ENCODE data around the gene POLR1G.
A peak's percentile ranks its signal among the peaks of the same experiment; 100 is the strongest.

Gene POLR1G

DNA sequence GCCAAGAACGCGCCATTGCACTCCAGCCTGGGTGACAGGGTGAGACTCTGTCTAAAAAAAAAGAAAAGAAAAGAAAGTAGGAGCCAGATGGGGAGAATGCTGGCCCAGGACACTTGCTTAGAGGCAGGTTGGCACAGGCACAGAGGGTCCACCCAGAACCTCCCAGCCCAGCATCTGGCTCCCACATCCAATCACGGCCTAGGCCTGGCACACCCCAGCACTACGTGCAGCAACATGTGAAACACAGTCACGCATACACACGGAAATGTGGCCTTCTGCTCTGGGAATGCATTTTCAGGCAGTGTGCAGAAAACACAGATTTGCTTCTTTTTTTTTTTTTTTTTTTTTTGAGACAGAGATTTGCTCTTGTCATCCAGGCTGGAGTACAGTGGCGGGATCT lies 40.5 kb downstream of the POLR1G start:
- no peak for DNase-seq

DNA sequence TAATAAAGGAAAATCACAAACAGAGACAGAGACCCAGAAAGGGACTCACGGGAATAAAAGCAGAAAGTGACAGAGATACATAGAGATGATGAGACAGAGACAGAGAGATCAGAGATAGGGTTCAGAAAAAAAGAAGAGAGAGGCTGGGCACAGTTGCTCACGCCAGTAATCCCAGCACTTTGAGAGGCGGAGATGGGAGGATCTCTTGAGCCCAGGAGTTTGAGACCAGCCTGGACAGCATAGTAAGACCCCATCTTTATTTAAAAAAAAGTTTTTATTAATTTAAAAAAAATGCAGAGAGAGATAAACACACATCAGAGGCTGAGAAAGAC lies 41.9 kb downstream of the POLR1G start:
- DNase-seq: no peak

DNA sequence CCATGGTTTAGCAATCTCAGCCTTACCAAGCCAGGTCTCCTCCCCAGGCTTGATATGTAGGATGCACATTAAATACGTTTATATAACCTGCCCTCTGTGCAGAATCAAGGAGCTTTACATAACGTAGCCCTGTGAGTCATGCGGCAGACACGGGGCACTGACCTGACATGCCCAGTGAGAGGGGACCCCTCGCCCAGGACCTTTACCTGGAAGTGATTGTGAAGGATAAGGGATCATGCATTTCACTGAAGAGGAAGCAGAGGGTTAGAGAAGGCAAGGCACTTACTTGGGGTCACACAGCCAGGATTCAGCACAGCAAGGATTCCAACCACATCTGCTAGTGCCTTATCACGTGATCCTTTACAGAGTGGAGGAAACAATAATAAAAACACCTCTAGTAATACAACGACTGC lies 42.4 kb downstream of the POLR1G start:
- DNase-seq: no peak

DNA sequence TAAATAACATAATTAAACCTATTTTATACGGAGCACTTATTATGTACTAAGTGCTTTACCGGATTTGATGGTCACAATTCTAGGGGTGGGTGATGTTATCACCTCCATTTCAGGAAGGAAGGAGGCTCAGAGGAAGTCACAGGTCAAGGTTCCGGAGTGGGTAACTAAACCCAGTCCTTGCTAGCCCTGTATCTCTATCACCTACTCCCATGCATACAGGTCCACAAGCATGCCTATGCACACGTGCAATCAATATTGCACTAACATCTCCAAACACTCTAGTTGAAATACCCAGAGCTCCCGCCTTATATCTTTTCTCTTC lies 43.5 kb downstream of the POLR1G start:
- DNase-seq: no peak

DNA sequence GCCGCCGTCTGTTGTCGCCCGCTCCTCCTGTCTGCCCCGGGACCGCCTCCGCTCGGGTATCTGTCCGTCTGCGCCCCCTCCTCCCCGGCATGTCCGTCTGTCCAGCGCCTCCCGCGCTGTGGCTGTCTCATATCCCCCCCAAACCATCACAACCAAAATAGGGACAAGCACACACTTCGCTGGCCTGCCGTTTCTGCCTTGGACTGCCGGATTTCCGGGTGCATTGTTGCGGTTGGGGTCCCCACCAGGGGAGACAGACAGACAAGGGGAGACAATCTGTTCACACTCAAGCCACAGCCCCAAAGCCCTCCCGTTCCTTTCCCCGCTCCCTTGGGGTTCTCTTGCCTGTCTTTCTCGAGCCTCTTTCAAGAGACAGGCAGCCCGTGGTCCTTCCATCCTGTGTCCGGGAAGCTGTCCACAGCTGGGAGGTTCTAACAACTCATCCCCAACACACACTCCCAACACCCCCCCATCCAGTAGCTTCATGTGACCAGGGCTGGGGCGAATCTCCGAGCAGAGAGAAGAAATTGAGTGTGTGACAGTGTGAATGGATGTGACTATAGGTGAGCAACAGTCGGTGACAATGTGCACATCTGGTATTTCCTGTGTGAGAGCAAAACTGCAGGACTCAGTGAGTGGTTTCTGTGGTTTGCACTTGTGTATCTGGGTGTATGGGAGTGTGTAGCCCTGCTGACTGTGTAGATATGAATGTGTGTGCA lies 44.8 kb downstream of the POLR1G start:
- peak; percentile 60 to 87 (median 77) for DNase-seq

DNA sequence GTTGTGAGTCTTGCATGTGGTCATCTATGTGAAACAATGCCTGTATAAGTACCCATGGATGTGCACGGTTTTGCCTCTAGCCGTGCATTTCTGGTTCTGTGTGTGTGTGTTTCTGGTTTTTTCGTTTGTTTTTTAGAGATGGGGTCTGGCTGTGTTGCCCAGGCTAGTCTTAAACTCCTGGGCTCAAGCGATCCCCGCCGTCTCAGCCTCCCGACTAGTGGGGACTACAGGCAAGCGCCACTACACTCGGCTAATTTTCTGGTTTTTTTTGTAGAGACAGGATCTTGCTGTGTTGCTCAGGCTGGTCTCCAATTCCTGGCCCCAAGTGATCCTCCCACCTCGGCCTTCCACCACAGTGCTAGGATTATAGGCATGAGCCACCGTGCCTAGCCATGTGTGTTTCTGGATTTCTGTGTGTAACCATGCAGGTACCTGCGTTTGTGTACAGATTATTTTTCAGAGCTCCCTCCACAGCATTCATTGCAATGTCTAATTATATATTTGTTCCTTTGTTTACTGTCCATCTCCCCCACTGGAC lies 45.5 kb downstream of the POLR1G start:
- no peak for DNase-seq

DNA sequence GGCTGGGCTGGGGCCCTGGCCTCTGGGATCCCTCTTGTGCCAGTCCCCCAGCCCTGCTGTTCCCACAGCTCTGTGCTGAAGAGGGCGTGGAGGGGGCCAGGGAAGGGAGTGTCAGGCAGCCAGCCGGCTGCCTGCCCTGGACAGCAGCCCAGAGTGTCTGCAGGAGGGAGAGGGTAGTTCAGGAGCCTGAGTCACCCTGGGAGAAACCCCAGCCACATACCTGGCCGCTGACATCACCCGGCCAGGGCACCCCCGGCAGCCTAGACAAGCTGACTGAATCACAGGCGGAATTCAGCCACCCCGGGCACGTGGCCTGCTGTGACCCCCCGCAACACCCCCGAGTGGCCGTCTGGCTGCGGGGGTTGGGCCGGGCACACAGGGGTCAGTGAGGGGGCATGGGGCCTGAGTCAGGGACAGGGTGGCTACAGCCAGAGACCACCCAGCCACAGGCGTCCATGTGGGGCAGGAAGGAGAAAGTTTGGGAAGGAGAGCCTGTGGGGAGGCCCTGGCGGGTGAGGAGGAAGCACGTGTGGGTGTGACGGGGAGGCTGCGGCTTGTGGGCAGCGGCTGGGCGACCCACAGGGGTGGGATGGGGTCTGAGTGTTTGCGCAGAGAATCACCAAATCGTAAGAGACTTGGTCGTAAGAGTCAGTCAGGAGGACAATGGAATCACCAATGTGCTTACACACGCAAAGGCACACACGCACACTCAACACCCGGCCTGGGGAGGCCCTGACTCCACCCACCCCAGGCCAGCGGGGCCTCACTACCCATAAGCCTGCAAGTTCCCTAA lies 49.5 kb downstream of the POLR1G start:
- peak in 1 of 6 experiments; percentile 28 for DNase-seq

DNA sequence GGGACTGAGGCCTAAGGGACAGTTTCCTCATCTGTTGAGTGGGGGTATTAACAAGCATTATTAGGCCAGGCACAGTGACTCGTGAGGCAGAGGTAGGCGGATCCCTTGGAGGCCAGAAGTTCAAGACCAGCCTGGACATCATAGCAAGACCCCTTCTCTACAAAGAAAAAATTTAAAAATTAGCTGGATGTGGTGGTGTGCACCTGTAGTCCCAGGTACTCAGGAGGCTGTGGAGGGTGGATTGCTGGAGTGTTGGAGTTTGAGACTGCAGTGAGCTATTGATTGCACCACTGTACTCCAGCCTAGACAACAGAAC lies 50.0 kb downstream of the POLR1G start:
- DNase-seq: no peak

DNA sequence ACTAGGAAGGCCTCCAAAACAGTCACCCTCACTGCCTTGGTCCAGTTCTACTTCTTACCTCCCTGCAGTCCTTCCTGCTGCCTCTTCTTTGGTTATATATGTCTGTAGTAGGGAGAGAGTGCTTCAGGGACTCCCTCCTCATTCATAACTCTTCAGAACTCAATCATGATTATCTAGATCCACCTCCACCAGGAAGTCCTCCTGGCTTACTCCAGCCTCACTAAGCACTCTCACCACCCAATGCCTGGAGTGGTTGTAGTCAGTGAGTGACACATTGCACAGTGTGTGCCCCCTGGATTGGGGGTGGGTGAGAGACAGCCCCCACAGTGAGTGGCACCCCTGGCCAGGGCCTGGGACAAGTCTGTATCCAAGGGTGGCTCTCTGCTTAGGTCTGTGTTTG lies 51.3 kb downstream of the POLR1G start:
- no peak for DNase-seq

All from stimulated activated naive CD4-positive, alpha-beta T cell (primary cell).